SU-DHL-6 (cell line): Measurements from ENCODE around the gene MACIR.

ENCODE experiments used
- H2AFZ ChIP-seq: fragments of 200-600 bp; sonication (generic); 2 replicates; pipeline ENCODE4 v1.6.1; 2014; ENCODE audit warnings: low read depth, mild to moderate bottlenecking, moderate library complexity, mixed read lengths, antibody characterized with exemption, low read length; ENCODE audit not compliant: severe bottlenecking
- H3F3A ChIP-seq: fragments of 200-600 bp; shearing (Covaris generic); 2 replicates; pipeline ENCODE4 v1.6.0; 2016; ENCODE audit warnings: antibody characterized with exemption, mild to moderate bottlenecking; ENCODE audit not compliant: insufficient read depth
- H3K27ac ChIP-seq: fragments of 200-600 bp; sonication (generic); 2 replicates; pipeline ENCODE4 v1.5.1; 2016; ENCODE audit warnings: low read depth, mild to moderate bottlenecking, low read length, moderate library complexity, mixed read lengths
- H3K27me3 ChIP-seq: fragments of 200-600 bp; sonication (generic), shearing (Covaris generic); 2 replicates; pipeline ENCODE4 v1.6.0; 2014; ENCODE audit warnings: mild to moderate bottlenecking, low read length
- H3K36me3 ChIP-seq: fragments of 200-600 bp; sonication (generic); 2 replicates; pipeline ENCODE4 v1.6.1; 2014; ENCODE audit warnings: mild to moderate bottlenecking, low read length, mixed read lengths
- H3K4me2 ChIP-seq: fragments of 300-600, 200-600 bp; shearing (Covaris generic), sonication (generic); 2 replicates; pipeline ENCODE4 v1.6.0; 2014; ENCODE audit warnings: low read length, low read depth, mild to moderate bottlenecking; ENCODE audit not compliant: poor library complexity, severe bottlenecking
- H3K4me3 ChIP-seq: fragments of 200-600 bp; sonication (generic); 2 replicates; pipeline ENCODE4 v1.5.1; 2014; ENCODE audit warnings: antibody characterized with exemption, low read length, mild to moderate bottlenecking, mixed read lengths; ENCODE audit not compliant: insufficient read depth, poor library complexity, severe bottlenecking
- H3K79me2 ChIP-seq: fragments of 200-600 bp; sonication (generic); 2 replicates; pipeline ENCODE4 v1.6.1; 2014; ENCODE audit warnings: mild to moderate bottlenecking, low read length, moderate library complexity; ENCODE audit not compliant: insufficient read depth
- H3K9ac ChIP-seq: fragments of 200-600 bp; sonication (generic); 2 replicates; pipeline ENCODE4 v1.7.0; 2014; ENCODE audit warnings: mild to moderate bottlenecking, low read length
- H3K9me2 ChIP-seq: fragments of 200-600 bp; sonication (generic); replicated peaks from 2 replicates; pipeline ENCODE4 v1.6.1; 2014; ENCODE audit warnings: low read length; ENCODE audit not compliant: insufficient read depth
- H3K9me3 ChIP-seq: fragments of 200-600 bp; sonication (generic); 2 replicates; pipeline ENCODE4 v1.6.1; 2014; ENCODE audit warnings: low read length, mixed read lengths; ENCODE audit not compliant: insufficient read depth
- H4K20me1 ChIP-seq: fragments of 200-600 bp; sonication (generic); 2 replicates; pipeline ENCODE4 v1.6.1; 2014; ENCODE audit warnings: low read depth, mild to moderate bottlenecking, antibody characterized with exemption, low read length, moderate library complexity, mixed read lengths
- EZH2phosphoT487 ChIP-seq: fragments of 200-600 bp; sonication (generic), shearing (Covaris generic); conservative IDR thresholded peaks from 2 replicates; pipeline ENCODE4 v1.6.1; 2018; ENCODE audit warnings: mild to moderate bottlenecking, antibody characterized with exemption, low read length, moderate library complexity, mixed read lengths
- TF ChIP-seq, protein P1 (sequence below): fragments of 200-600 bp; sonication (generic); IDR thresholded peaks from one replicate; pipeline ENCODE4 v1.5.1; 2017; ENCODE audit warnings: antibody characterized with exemption, mild to moderate bottlenecking, low read length, moderate library complexity; ENCODE audit not compliant: insufficient read depth, poor library complexity, severe bottlenecking

The MACIR gene

DNA sequence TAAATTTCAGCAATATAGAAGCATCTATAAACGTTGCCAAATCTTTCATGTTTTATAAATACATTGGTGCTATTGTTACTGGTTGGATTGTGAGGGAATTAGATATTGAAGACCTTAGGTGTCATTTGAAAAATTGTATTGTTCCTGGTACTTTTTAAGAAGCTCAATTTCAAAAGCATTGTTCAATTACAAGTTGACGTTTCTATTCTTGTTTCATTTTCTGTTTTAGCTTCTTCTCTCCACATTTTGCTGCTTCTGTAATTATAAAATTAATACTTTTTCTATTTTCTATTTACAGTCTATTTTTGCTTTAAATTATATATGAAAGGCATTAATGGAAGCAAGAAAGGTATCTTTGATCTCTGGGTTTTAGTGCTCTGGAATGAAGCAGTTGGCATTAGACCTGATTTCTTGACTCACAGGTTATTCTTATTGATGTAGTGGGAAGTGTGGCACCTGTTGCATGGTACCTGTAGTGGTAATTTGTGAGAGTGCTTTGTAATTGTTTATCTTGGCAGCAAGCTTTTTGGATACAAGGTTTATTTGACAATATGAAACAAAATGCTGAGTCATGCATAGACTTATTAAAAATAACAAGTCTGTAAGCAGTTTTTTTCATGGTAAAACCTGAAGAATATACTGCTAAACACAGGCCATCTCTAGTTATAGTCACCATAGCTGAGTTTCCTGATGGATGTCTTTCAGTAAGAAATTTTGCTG lies 13.2 kb downstream of the MACIR start:
- H3K27ac ChIP-seq = no peak overlapping the region
- H3K9me3 ChIP-seq = no peaks in the 10 kb centered on the region
- no peak overlapping the region for H3K4me2 ChIP-seq
- no peak overlapping the region for H3K9ac ChIP-seq
- H2AFZ ChIP-seq = no peak overlapping the region
- H3K9me2 ChIP-seq = no peaks in the 10 kb centered on the region
- no peaks in the 10 kb centered on the region for H3K27me3 ChIP-seq
- H3K36me3 ChIP-seq = peaks cover 2% of the 10 kb centered on the region; the same call in 1 of the 2 replicates
- H4K20me1 ChIP-seq = no peaks in the 10 kb centered on the region
- TF ChIP-seq, protein P1, sequence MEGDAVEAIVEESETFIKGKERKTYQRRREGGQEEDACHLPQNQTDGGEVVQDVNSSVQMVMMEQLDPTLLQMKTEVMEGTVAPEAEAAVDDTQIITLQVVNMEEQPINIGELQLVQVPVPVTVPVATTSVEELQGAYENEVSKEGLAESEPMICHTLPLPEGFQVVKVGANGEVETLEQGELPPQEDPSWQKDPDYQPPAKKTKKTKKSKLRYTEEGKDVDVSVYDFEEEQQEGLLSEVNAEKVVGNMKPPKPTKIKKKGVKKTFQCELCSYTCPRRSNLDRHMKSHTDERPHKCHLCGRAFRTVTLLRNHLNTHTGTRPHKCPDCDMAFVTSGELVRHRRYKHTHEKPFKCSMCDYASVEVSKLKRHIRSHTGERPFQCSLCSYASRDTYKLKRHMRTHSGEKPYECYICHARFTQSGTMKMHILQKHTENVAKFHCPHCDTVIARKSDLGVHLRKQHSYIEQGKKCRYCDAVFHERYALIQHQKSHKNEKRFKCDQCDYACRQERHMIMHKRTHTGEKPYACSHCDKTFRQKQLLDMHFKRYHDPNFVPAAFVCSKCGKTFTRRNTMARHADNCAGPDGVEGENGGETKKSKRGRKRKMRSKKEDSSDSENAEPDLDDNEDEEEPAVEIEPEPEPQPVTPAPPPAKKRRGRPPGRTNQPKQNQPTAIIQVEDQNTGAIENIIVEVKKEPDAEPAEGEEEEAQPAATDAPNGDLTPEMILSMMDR = no peak
- TF ChIP-seq EZH2phosphoT487 = no peak
- H3K79me2 ChIP-seq = peaks cover 20% of the 10 kb centered on the region
- H3K4me3 ChIP-seq = no peak overlapping the region
- H3F3A ChIP-seq = no peaks in the 10 kb centered on the region

GRCh38 chr5:103272377-103272776 lies 13.8 kb downstream of the MACIR start:
- no peak overlapping the region for H2AFZ ChIP-seq
- H3K27ac ChIP-seq = no peak overlapping the region
- no peaks in the 10 kb centered on the region for H3F3A ChIP-seq
- no peaks in the 10 kb centered on the region for H3K27me3 ChIP-seq
- peaks cover 20% of the 10 kb centered on the region for H3K79me2 ChIP-seq
- TF ChIP-seq, protein P1 = no peak
- no peak for TF ChIP-seq EZH2phosphoT487
- no peaks in the 10 kb centered on the region for H4K20me1 ChIP-seq
- no peaks in the 10 kb centered on the region for H3K9me2 ChIP-seq
- H3K4me3 ChIP-seq = no peak overlapping the region
- no peak overlapping the region for H3K4me2 ChIP-seq
- no peaks in the 10 kb centered on the region for H3K9me3 ChIP-seq
- no peak overlapping the region for H3K9ac ChIP-seq
- no peaks in the 10 kb centered on the region; the same call in 1 of the 2 replicates for H3K36me3 ChIP-seq

GRCh38 chr5:103273952-103274351 lies 15.4 kb downstream of the MACIR start:
- Histone ChIP-seq H4K20me1 (no peaks in the 10 kb centered on the region), H3K36me3 (peaks cover 5% of the 10 kb centered on the region; the same call in 1 of the 2 replicates), H3K4me3 (no peak overlapping the region), H3K9ac (no peak overlapping the region), H3K4me2 (no peak overlapping the region), H3K27ac (no peak overlapping the region), H3K9me3 (no peaks in the 10 kb centered on the region), H3K79me2 (peaks cover 13% of the 10 kb centered on the region), H3F3A (no peaks in the 10 kb centered on the region), H3K27me3 (no peaks in the 10 kb centered on the region), H3K9me2 (no peaks in the 10 kb centered on the region), H2AFZ (no peak overlapping the region)
- TF ChIP-seq EZH2phosphoT487 = no peak
- TF ChIP-seq, protein P1 = no peak
